ENCODE results near the gene CHST12.

- no peak for TF ChIP-seq CTCF (IDR thresholded peaks at IDR 0.05 in 2 of 3, conservative IDR thresholded peaks at IDR 0.05 in 1 of 3; ENCODE audit: control insufficient read depth in 2 of 3, extremely low read depth in 1 of 3, insufficient read depth in 1 of 3, low read depth in 3 of 3, low read length in 3 of 3)
- no peak for TF ChIP-seq CREB1 (IDR thresholded peaks at IDR 0.05; ENCODE audit: low read depth)
- TF ChIP-seq POLR2A (IDR thresholded peaks at IDR 0.05; ENCODE audit: low read depth, low read length) = no peak
- TF ChIP-seq RAD51 (IDR thresholded peaks at IDR 0.05) = no peak
- no peak for TF ChIP-seq NFYB (IDR thresholded peaks at IDR 0.05; ENCODE audit: insufficient read depth, low read depth, low read length)
- TF ChIP-seq CHD4 (IDR thresholded peaks at IDR 0.05) = no peak
- TF ChIP-seq HDAC6 (IDR thresholded peaks at IDR 0.05; ENCODE audit: unreplicated experiment) = no peak
- no peak for TF ChIP-seq POLR2AphosphoS2 (IDR thresholded peaks at IDR 0.05; ENCODE audit: low read depth, low read length)
Observed at GRCh38 chr7:2481195-2481594, 77.8 kb downstream of the CHST12 start.

Data from GM12878 (cell line).